ENCODE measurements around the gene NDUFB10. TPM values are rescaled to one million over a fixed set of nuclear protein-coding genes. Genes with fewer than 3 reads are reported as not detected.

Gene NDUFB10
- polyA plus RNA-seq, 1 of the 3 experiments (the other 2 are of a cell fraction), result 468 TPM

DNA sequence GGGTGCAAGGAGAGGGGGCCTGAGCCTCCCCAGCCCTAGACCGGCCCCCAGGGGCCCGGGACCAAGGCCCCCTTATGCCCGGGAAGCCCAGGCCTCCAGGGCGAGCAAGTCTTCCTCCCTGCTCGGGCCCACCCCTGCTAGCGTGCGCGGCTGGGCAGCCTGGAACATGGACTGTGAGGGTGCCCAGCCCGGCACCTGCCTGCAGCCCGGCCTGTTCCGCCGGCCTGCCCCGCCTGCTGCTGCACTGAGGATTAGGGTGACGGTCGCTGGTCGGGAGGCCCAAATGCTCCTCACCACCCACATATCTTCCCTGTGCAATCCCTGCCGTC, 47.2 kb upstream of the NDUFB10 start (continued):
- TF ChIP-seq, protein P1, sequence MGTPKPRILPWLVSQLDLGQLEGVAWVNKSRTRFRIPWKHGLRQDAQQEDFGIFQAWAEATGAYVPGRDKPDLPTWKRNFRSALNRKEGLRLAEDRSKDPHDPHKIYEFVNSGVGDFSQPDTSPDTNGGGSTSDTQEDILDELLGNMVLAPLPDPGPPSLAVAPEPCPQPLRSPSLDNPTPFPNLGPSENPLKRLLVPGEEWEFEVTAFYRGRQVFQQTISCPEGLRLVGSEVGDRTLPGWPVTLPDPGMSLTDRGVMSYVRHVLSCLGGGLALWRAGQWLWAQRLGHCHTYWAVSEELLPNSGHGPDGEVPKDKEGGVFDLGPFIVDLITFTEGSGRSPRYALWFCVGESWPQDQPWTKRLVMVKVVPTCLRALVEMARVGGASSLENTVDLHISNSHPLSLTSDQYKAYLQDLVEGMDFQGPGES (IDR thresholded peaks at IDR 0.05; ENCODE audit: low read depth, low read length), result no peak
- TF ChIP-seq EZH2phosphoT487 (IDR thresholded peaks at IDR 0.05; ENCODE audit: borderline replicate concordance, low read depth), result no peak

DNA sequence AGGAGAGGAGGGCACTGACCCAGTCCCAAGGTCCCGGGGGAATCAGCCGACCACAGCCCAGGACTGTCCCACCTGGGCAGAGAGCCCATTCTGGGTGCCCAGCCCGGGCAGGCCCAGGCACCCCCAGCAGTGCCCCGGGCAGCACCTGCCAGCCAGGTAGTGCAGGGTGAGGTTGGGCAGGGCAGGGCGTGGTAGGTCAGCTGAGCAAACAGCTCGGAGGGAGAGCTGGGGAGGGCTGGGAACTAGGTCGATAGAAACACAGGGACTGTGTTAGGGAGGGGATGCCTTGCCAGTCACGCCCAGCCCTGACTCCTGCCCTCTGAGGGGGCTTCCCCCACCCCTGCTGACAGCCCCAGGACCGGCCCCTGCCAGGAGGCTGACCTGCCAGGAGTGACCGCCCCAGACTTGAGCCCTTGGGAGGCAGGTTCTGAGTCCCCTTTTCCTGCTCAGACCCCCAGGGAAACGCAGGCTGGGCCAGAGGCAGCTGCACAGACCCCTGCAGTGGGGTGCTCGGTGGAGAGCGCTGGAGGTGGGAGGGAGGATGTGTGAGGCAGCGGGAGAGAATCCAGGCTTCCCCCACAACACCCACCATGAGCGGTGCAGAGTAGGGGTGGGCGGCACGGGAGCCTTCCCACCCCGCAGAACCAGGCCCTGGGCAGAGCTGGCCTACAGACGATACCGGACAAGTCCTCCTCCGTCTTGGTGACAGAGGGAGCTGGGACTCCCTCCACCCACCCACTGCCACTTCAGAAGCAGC, 45.8 kb upstream of the NDUFB10 start:
- CTCF ChIA-PET, result interaction anchor here (1.2 to 2.6 kb wide), 2 partner anchors 16 kb away, joined by 6 to 8 read pairs; no protein-coding TSS in a partner anchor
- peaks cover 21% of the 10 kb centered on the region for H3K27me3 ChIP-seq (ENCODE audit: insufficient read depth)
- H3K4me2 ChIP-seq, result no peak overlapping the region
- DNase-seq, result no peak
- no peak overlapping the region for H3K4me3 ChIP-seq (ENCODE audit: low read depth in 2 of 2, low read length in 1 of 2)
- no peaks in the 10 kb centered on the region for H3K79me2 ChIP-seq (ENCODE audit: insufficient read depth)
- no peaks in the 10 kb centered on the region for H3K36me3 ChIP-seq (replicated peaks in 1 of 2; ENCODE audit: control insufficient read depth in 1 of 2, insufficient read depth in 2 of 2, low read length in 1 of 2)
- TF ChIP-seq, protein P2, sequence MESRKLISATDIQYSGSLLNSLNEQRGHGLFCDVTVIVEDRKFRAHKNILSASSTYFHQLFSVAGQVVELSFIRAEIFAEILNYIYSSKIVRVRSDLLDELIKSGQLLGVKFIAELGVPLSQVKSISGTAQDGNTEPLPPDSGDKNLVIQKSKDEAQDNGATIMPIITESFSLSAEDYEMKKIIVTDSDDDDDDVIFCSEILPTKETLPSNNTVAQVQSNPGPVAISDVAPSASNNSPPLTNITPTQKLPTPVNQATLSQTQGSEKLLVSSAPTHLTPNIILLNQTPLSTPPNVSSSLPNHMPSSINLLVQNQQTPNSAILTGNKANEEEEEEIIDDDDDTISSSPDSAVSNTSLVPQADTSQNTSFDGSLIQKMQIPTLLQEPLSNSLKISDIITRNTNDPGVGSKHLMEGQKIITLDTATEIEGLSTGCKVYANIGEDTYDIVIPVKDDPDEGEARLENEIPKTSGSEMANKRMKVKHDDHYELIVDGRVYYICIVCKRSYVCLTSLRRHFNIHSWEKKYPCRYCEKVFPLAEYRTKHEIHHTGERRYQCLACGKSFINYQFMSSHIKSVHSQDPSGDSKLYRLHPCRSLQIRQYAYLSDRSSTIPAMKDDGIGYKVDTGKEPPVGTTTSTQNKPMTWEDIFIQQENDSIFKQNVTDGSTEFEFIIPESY (IDR thresholded peaks at IDR 0.05; ENCODE audit: borderline replicate concordance, low read depth), result no peak
- TF ChIP-seq EZH2phosphoT487 (IDR thresholded peaks at IDR 0.05; ENCODE audit: borderline replicate concordance, low read depth) (no peak), RXRA (IDR thresholded peaks at IDR 0.05; ENCODE audit: borderline replicate concordance, low read depth) (no peak), RAD21 (IDR thresholded peaks at IDR 0.05; ENCODE audit: low read length) (no peak), GABPA (IDR thresholded peaks at IDR 0.05; ENCODE audit: low read depth) (no peak), MEF2A (IDR thresholded peaks at IDR 0.05; ENCODE audit: borderline replicate concordance, low read depth) (no peak), TCF12 (IDR thresholded peaks at IDR 0.05) (no peak), FOXM1 (IDR thresholded peaks at IDR 0.05; ENCODE audit: low read depth) (no peak), SIN3A (IDR thresholded peaks at IDR 0.05; ENCODE audit: borderline replicate concordance, low read depth, low read length) (no peak)
- TF ChIP-seq, protein P3, sequence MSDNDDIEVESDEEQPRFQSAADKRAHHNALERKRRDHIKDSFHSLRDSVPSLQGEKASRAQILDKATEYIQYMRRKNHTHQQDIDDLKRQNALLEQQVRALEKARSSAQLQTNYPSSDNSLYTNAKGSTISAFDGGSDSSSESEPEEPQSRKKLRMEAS (IDR thresholded peaks at IDR 0.05; ENCODE audit: low read depth), result no peak
- H3K27ac ChIP-seq (ENCODE audit: low read depth in 2 of 2, low read length in 1 of 2), result no peak overlapping the region
- POLR2A ChIA-PET, result no interaction called here
- H3K4me1 ChIP-seq (ENCODE audit: control insufficient read depth in 1 of 2, insufficient read depth in 2 of 2, low read depth in 1 of 2, low read length in 1 of 2), result peaks cover 0 to 11% of the 10 kb centered on the region in 2 experiments; a peak in 1 of 4 replicates
- H3K9ac ChIP-seq, result no peak overlapping the region
- 67% methylated on average over 12 of the region's 21 CpGs for WGBS (ENCODE audit: low lambda C conversion rate)
- no peaks in the 10 kb centered on the region for H3K9me3 ChIP-seq
- no peaks in the 10 kb centered on the region for H4K20me1 ChIP-seq (ENCODE audit: insufficient read depth)
- H3K9me2 ChIP-seq, result no peaks in the 10 kb centered on the region
- no peaks in the 10 kb centered on the region for H3F3A ChIP-seq (replicated peaks; ENCODE audit: insufficient read depth)
- no peak overlapping the region for H2AFZ ChIP-seq (ENCODE audit: low read depth)
